BE2C (cell line): ENCODE data around the gene EHBP1.

Source experiments
- DNase-seq: peaks from one replicate; pipeline ENCODE4 v3.0.0-alpha.2; 2020
- H3K27me3 ChIP-seq: fragments of 250-450 bp; sonication (Bioruptor Pico); 2 replicates; pipeline ENCODE4 v1.5.1; 2020; ENCODE audit warnings: mild to moderate bottlenecking
- H3K36me3 ChIP-seq: fragments of 250-450 bp; sonication (Bioruptor Pico); 2 replicates; pipeline ENCODE4 v1.5.1; 2020; ENCODE audit warnings: mild to moderate bottlenecking
- H3K4me1 ChIP-seq: fragments of 250-450 bp; sonication (Bioruptor Pico); 2 replicates; pipeline ENCODE4 v1.5.1; 2020
- H3K4me3 ChIP-seq: 2 replicates; pipeline ENCODE4 v1.5.1; 2011; ENCODE audit warnings: low read depth, low read length
- H3K9me3 ChIP-seq: fragments of 250-450 bp; sonication (Bioruptor Pico); 2 replicates; pipeline ENCODE4 v1.5.1; 2020
- TF ChIP-seq, protein P1 (sequence below): IDR thresholded peaks from 2 replicates; pipeline ENCODE4 v1.5.1; 2012; ENCODE audit warnings: mild to moderate bottlenecking, low read depth, low read length

EHBP1 gene

DNA sequence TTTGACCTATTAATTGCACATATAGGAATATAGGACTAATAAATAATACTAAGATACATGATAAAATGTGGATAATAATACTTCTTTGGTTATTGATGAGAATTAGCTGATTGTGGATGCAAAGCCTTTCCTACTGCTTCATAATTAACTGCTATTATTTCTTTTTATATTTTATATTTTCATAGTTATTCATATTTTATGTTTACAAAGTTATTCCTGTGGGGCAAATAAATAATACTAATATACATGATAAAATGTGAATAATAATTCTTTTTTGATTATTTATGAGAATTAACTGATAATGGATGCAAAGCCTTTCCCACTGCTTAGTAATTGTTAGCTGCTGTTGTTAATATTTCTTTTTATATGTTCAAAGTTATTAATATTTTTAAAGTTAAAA lies 146.7 kb downstream of the EHBP1 start:
- no peaks in the 10 kb centered on the region for H3K36me3 ChIP-seq
- H3K4me1 ChIP-seq, result no peaks in the 10 kb centered on the region
- no peak for DNase-seq
- H3K9me3 ChIP-seq, result no peaks in the 10 kb centered on the region
- no peaks in the 10 kb centered on the region for H3K27me3 ChIP-seq
- TF ChIP-seq, protein P1, sequence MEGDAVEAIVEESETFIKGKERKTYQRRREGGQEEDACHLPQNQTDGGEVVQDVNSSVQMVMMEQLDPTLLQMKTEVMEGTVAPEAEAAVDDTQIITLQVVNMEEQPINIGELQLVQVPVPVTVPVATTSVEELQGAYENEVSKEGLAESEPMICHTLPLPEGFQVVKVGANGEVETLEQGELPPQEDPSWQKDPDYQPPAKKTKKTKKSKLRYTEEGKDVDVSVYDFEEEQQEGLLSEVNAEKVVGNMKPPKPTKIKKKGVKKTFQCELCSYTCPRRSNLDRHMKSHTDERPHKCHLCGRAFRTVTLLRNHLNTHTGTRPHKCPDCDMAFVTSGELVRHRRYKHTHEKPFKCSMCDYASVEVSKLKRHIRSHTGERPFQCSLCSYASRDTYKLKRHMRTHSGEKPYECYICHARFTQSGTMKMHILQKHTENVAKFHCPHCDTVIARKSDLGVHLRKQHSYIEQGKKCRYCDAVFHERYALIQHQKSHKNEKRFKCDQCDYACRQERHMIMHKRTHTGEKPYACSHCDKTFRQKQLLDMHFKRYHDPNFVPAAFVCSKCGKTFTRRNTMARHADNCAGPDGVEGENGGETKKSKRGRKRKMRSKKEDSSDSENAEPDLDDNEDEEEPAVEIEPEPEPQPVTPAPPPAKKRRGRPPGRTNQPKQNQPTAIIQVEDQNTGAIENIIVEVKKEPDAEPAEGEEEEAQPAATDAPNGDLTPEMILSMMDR, result no peak
- no peak overlapping the region for H3K4me3 ChIP-seq

DNA sequence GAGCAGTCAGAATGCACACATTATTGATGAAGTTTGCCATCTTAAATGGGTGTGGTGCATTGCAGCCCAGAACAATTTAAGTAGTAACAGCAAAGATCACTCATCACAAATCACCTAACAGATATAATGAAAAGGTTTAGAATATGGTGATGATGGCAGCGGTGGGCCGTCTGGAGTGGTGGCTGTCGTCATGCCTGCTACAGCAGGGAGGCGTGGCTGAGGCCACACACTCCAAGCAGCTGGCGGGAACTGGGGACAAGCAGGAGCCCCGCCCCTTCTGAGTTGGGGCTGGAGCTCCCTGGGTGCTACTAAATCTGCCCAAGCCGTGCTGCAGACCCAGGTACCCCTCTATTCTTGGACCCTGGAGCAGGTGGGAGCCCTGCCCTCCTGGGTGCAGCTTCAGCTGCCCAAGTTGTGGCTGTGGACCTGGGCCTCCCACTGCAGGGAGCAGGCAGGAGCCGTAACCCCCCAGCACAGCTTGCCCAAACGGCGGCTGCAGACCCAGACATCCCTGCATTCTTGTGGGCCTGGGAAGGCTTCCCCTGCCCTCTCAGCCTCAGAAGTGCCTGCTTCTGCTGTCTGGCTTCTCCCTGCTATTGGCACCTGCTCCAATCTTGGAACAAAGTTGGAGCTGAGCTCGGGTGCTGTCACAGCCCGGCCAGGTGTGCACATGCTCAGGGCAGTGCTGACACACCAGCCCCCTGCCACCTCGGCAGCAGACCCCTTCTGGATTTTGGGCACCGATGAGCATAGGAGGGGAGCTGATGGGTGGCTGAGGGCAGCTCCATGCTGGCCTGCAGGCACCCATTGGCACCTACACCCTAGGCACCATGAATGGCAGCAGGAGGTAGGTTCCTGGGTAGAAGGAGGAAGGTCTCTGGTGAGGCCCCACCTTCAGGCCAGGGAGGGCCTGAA lies 149.3 kb downstream of the EHBP1 start:
- H3K4me1 ChIP-seq, result no peaks in the 10 kb centered on the region
- TF ChIP-seq, protein P1, result no peak
- H3K36me3 ChIP-seq, result no peaks in the 10 kb centered on the region
- H3K4me3 ChIP-seq, result no peak overlapping the region
- H3K27me3 ChIP-seq, result no peaks in the 10 kb centered on the region
- H3K9me3 ChIP-seq, result no peaks in the 10 kb centered on the region
- DNase-seq, result no peak

DNA sequence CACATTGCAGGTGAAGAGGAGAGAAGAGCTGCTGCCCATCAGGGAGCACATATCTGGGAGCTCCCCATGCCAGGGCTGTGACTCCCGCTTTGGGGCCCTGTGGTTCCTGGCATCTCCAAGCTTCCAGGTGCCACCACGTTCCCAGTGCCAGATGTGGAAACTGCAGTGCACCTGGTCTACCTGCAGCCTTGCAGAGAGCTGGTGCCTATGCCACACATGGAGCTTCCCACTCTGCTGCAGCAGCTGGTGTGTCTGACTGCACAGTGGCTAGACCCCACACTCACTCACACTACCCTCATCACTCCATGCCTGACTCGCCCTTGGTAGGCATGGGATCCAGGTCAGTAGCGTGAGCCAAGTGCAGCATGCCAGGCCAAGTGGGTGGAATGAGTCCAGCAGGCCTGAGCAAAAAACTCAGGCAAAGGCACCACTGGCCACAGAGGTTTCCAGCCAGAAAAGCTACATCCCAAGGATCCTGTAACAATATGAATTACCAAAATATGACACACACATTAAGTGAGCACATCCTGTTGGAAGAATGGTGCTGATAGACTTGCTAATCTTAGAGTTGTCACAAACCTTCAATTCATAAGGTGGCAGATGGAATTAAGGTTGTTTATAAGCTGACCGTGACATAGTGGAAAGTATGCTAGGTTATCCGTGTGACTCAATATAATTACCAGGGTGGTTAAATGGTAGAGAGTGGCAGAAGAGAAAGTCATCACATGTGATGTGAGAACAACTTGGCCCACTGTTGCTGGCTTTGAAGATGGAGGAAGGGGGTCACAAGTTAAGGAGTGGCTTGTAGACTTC lies 150.9 kb downstream of the EHBP1 start:
- Histone ChIP-seq H3K9me3 (no peaks in the 10 kb centered on the region), H3K4me3 (no peak overlapping the region), H3K4me1 (no peaks in the 10 kb centered on the region), H3K36me3 (no peaks in the 10 kb centered on the region), H3K27me3 (no peaks in the 10 kb centered on the region)
- TF ChIP-seq, protein P1, result no peak
- DNase-seq, result no peak

DNA sequence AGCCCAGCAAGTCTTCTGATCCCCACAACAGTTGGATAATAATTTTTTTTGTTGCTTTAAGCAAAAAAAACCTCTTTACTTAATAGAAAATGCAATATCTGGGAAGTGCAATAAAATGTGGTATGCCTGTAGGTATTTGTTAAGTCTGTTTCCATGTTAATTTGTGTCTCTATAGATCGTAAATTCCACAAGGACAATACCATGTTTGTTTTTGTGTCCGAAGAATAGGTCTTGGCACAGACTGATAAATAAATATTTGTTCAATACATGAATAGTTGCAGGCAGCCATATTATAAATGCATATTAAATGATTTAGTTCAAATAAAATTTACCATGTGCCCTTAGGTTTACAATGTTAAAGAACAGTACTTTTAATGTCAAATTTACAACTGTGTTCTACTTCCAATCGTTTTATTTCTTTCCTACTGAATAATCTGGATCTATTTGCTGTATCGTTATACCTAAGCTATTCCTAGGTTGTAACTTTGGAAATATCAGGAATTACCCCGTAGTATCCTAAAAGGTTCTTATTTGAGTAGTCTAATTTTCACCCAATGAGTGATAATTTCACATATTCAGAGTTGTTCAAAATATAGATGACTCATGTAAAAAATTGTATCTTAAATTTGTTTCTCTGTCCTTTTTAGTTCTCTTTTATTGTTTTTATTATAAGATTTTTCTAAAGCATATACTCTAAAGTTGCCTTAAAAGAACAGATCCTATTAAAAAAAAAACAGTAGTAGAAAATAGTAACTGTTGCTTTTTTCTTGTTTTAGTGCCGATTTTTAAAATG lies 151.8 kb downstream of the EHBP1 start:
- TF ChIP-seq, protein P1, result no peak
- DNase-seq, result no peak
- no peaks in the 10 kb centered on the region for H3K4me1 ChIP-seq
- no peaks in the 10 kb centered on the region for H3K9me3 ChIP-seq
- H3K36me3 ChIP-seq, result no peaks in the 10 kb centered on the region
- H3K27me3 ChIP-seq, result no peaks in the 10 kb centered on the region
- H3K4me3 ChIP-seq, result no peak overlapping the region

DNA sequence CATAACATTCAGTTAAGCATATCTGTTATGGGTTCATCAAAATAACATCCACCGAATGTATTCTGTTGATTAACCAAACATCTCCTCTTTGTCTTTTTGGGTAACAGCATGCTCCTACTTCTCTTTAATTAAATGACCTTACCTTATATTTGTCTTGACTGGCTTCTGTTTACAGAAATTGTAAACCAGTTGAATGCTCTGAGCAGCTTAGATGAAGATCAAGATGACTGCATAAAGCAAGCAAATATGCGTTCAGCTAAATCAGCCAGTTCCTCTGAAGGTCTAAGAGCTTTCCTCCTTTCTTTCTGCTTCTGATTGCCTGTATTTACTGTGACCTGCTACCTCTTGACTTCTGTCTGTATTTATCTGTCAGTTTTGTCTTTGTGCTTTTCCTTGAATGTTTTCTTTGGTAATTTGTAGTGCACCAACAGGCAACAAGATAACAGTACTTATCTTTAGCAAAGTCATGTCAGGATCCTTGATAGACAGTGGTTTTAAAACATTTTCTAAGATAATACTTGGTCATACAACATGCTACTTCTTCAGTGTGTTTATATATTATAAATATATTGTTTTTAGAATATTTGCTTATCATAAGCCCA lies 152.8 kb downstream of the EHBP1 start:
- Histone ChIP-seq H3K9me3 (no peaks in the 10 kb centered on the region), H3K4me1 (no peaks in the 10 kb centered on the region), H3K4me3 (no peak overlapping the region), H3K36me3 (no peaks in the 10 kb centered on the region), H3K27me3 (no peaks in the 10 kb centered on the region)
- TF ChIP-seq, protein P1, result no peak
- DNase-seq, result no peak
